HFF-Myc (cell line): Measurements from ENCODE around the gene GRIK2.

Experiments used
- DNase-seq: peaks from one replicate; pipeline ENCODE4 v3.0.0-alpha.2; 2011; ENCODE audit warnings: low read depth; ENCODE audit errors: extremely low read depth
- H3K4me3 ChIP-seq: replicated peaks from 2 replicates; pipeline ENCODE4 v1.5.1; 2011; ENCODE audit warnings: low read depth, mild to moderate bottlenecking, control low read depth, low read length
- CTCF ChIP-seq: IDR thresholded peaks from 2 replicates; pipeline ENCODE4 v1.5.1; 2012; ENCODE audit warnings: mild to moderate bottlenecking, low read depth, low read length, control low read depth; ENCODE audit errors: missing control alignments

Gene GRIK2

GRCh38 chr6:101451981-101452380, 58.5 kb downstream of the GRIK2 start:
- TF ChIP-seq CTCF, result no peak
- H3K4me3 ChIP-seq, result no peak overlapping the region
- no peak for DNase-seq

GRCh38 chr6:101453221-101453620, 59.7 kb downstream of the GRIK2 start:
- H3K4me3 ChIP-seq, result no peak overlapping the region
- no peak for TF ChIP-seq CTCF
- DNase-seq, result no peak

GRCh38 chr6:101454106-101454676, 60.7 kb downstream of the GRIK2 start:
- H3K4me3 ChIP-seq, result no peak overlapping the region
- DNase-seq, result no peak
- TF ChIP-seq CTCF, result no peak

GRCh38 chr6:101458336-101458735, 64.8 kb downstream of the GRIK2 start:
- TF ChIP-seq CTCF, result no peak
- DNase-seq, result no peak
- H3K4me3 ChIP-seq, result no peak overlapping the region

GRCh38 chr6:101458826-101459225, 65.3 kb downstream of the GRIK2 start:
- no peak overlapping the region for H3K4me3 ChIP-seq

GRCh38 chr6:101462576-101462975, 69.1 kb downstream of the GRIK2 start:
- TF ChIP-seq CTCF, result no peak
- no peak overlapping the region for H3K4me3 ChIP-seq
- peak; percentile 11 for DNase-seq

More at GRCh38 chr6:101458826-101459225, 65.3 kb downstream of the GRIK2 start:
- TF ChIP-seq CTCF, result no peak
- no peak for DNase-seq

GRCh38 chr6:101465863-101466262, 72.4 kb downstream of the GRIK2 start:
- DNase-seq, result no peak
- no peak overlapping the region for H3K4me3 ChIP-seq
- no peak for TF ChIP-seq CTCF
